CD8-positive, alpha-beta memory T cell (primary cell): Measurements from ENCODE around the gene THSD8. TPM values are rescaled to one million over a fixed set of nuclear protein-coding genes. Genes with fewer than 3 reads are reported as not detected.
A peak's percentile ranks its signal among the peaks of the same experiment; 100 is the strongest.

ENCODE experiments used
- CTCF ChIA-PET: fragments of 350-600 bp; sonication (Branson Sonifier 250); formaldehyde crosslinking; loops from one replicate; lab custom pipeline; 2021; ENCODE audit warnings: antibody characterized with exemption; lab: Charles Lee
- POLR2A ChIA-PET: fragments of 350-600 bp; sonication (Branson Sonifier 250); formaldehyde crosslinking; loops from one replicate; lab custom pipeline; 2021; ENCODE audit warnings: antibody characterized with exemption; lab: Charles Lee
- DNase-seq, 5 donors: peaks; one replicate each; pipeline versions ENCODE4 v3.0.0 to v3.0.0-alpha.2; 2020 to 2022; ENCODE audit warnings: mixed read lengths in 1 of 5
- H3K27ac ChIP-seq: one replicate; pipeline ENCODE4 v1.7.0; 2013; ENCODE audit warnings: low read depth, mild to moderate bottlenecking, low read length, moderate library complexity
- H3K27me3 ChIP-seq: 2 replicates; pipeline ENCODE4 v1.7.0; 2013; ENCODE audit warnings: low read length, mild to moderate bottlenecking; ENCODE audit not compliant: insufficient read depth, poor library complexity, severe bottlenecking
- H3K36me3 ChIP-seq: 2 replicates; pipeline ENCODE4 v1.7.0; 2013; ENCODE audit warnings: mild to moderate bottlenecking, low read length, moderate library complexity; ENCODE audit not compliant: insufficient read depth
- H3K4me1 ChIP-seq: 2 replicates; pipeline ENCODE4 v1.7.0; 2013; ENCODE audit warnings: mild to moderate bottlenecking, low read length, moderate library complexity; ENCODE audit not compliant: insufficient read depth
- H3K4me3 ChIP-seq: 2 replicates; pipeline ENCODE4 v1.7.0; 2013; ENCODE audit warnings: mild to moderate bottlenecking, low read length
- H3K9me3 ChIP-seq: 2 replicates; pipeline ENCODE4 v1.7.0; 2013; ENCODE audit warnings: mild to moderate bottlenecking, low read length
- H3K27ac Mint-ChIP-seq, 8 donors: one replicate each; pipeline ENCODE4 v1.8.0; 2020 to 2021; ENCODE audit warnings: mixed read lengths in 8 of 8, mild to moderate bottlenecking in 6 of 8, inconsistent platforms in 3 of 8, moderate library complexity in 3 of 8
- H3K27me3 Mint-ChIP-seq, 2 donors: one replicate each; pipeline ENCODE4 v1.8.0; 2020 to 2021; ENCODE audit warnings: mixed read lengths in 2 of 2, mild to moderate bottlenecking in 1 of 2, moderate library complexity in 1 of 2
- H3K36me3 Mint-ChIP-seq, 3 donors: one replicate each; pipeline ENCODE4 v1.8.0; 2020 to 2021; ENCODE audit warnings: mixed read lengths in 3 of 3, inconsistent platforms in 1 of 3, mild to moderate bottlenecking in 1 of 3
- H3K4me1 Mint-ChIP-seq, 3 donors: one replicate each; pipeline ENCODE4 v1.8.0; 2020 to 2021; ENCODE audit warnings: mixed read lengths in 3 of 3, inconsistent platforms in 1 of 3, mild to moderate bottlenecking in 1 of 3
- H3K4me3 Mint-ChIP-seq, 7 donors: one replicate each; pipeline ENCODE4 v1.8.0; 2020 to 2021; ENCODE audit warnings: mixed read lengths in 7 of 7, mild to moderate bottlenecking in 6 of 7, moderate library complexity in 4 of 7, inconsistent platforms in 2 of 7
- H3K9me3 Mint-ChIP-seq, 5 donors: one replicate each; pipeline ENCODE4 v1.8.0; 2020 to 2022; ENCODE audit warnings: mixed read lengths in 5 of 5, mild to moderate bottlenecking in 3 of 5, moderate library complexity in 2 of 5, inconsistent platforms in 1 of 5
- polyA plus RNA-seq: library from polyadenylated mRNA; unstranded; fragments of 300-500 nt; fragmentation: Illumina TruSeq; gene quantifications from one replicate; pipeline ENCODE4 v1.2.3, GENCODE V29; 2021
- total RNA-seq, 2 experiments: library from RNA; stranded (reverse); gene quantifications; one replicate each; pipeline ENCODE4 v1.2.3, GENCODE V29; 2021

The THSD8 gene
- total and polyA plus RNA-seq, 3 experiments from 2014 or later = 24.6 to 31.0 TPM; not detected in 1

DNA sequence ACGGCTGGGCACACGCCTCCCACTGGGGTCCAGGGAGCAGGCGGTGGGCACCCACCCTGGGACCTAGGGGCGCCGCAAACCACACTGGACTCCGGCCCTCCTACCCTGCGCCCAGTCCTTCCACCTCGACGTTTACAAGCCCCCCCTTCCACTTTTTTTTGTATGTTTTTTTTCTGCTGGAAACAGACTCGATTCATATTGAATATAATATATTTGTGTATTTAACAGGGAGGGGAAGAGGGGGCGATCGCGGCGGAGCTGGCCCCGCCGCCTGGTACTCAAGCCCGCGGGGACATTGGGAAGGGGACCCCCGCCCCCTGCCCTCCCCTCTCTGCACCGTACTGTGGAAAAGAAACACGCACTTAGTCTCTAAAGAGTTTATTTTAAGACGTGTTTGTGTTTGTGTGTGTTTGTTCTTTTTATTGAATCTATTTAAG is 9.0 kb upstream of the THSD8 start:
- peak overlapping the region; percentile 96 for H3K4me3 ChIP-seq
- peak overlapping the region; percentile 91 to 100 (median 99) for H3K27ac Mint-ChIP-seq
- CTCF ChIA-PET = interaction anchor here (1.0 to 13.7 kb wide), 5 partner anchors 14 to 90 kb away, joined by 3 to 483 read pairs (median 5); partner anchors contain the start of genes HOOK2 and RNASEH2A
- peak in 2 of 5 donors; percentile 58 for DNase-seq
- POLR2A ChIA-PET = interaction anchor here (0.6 to 7.5 kb wide), 20 partner anchors 8 to 729 kb away, joined by 3 to 167 read pairs (median 4); partner anchors contain the start of genes CALR, GCDH, GET3 and HOOK2
- peak overlapping the region; percentile 90 to 100 (median 96) for H3K4me3 Mint-ChIP-seq
- no peaks in the 10 kb centered on the region for H3K9me3 ChIP-seq
- H3K4me1 ChIP-seq = peaks cover 44% of the 10 kb centered on the region
- H3K9me3 Mint-ChIP-seq = peaks cover 0 to 4% (median 2%) of the 10 kb centered on the region in 5 donors
- peak overlapping the region; percentile 99 for H3K27ac ChIP-seq
- H3K4me1 Mint-ChIP-seq = peaks cover 36 to 51% (median 41%) of the 10 kb centered on the region in 3 donors
- H3K27me3 Mint-ChIP-seq = peaks cover 0 to 31% of the 10 kb centered on the region in 2 donors
- H3K36me3 ChIP-seq = peaks cover 4% of the 10 kb centered on the region
- no peaks in the 10 kb centered on the region for H3K27me3 ChIP-seq
- peaks cover 0 to 25% (median 3%) of the 10 kb centered on the region in 3 donors for H3K36me3 Mint-ChIP-seq

DNA sequence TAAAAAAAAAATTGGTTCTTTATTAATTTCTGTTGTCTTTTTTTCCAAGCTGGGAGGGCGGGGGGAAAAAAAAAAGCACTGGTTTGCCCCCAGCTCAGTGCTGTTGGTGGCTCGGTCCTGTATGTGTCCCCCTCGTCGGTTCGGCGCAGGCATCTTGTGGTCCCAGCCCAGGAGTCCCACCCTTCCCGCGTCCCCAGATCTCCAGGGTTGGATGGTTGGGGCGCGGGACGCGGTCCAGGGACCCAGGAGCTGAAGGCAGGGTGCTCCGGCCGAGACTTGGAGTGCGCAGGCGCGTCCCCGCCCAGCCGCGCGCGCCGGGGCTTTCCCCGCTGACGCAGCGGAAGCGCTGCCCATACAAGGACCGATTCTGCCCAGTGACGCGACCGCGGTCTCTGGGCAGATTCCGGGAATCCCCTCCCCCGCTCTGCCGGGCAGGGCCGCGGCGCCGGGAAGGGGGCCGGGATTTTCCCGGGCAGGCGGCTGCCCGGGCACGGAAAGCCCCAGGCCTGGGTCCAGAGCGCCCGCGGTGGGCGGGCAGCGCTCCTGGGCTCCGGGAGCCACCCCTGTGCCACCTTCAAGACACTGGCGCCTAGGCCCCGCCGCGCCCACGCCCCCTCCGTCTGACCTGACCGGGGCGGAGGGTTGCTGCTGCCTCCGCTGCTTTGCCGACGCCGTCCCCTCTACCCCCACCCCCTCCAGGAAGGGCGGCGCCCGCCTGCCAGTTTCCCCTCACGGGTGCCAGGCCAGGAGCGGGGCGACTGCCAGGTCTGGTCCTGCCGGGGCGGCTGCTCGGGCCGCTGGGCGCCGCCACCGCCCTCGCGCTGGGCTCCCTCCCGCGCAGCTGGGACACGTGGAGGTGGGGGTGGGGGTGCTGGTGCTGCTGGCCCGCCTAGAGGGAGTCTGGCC is 8.3 kb upstream of the THSD8 start:
- POLR2A ChIA-PET = interaction anchor here (0.7 to 7.5 kb wide), 14 partner anchors 7 to 631 kb away, joined by 3 to 167 read pairs (median 4); partner anchors contain the start of genes CALR, GET3, PRDX2 and RNASEH2A
- H3K27me3 ChIP-seq = no peaks in the 10 kb centered on the region
- CTCF ChIA-PET = interaction anchor here (1.3 to 13.7 kb wide), 4 partner anchors 13 to 54 kb away, joined by 3 to 483 read pairs (median 166); partner anchors contain the start of genes HOOK2 and RNASEH2A
- peak overlapping the region; percentile 96 for H3K4me3 ChIP-seq
- Mint-ChIP-seq H3K27me3 (peaks cover 0 to 31% of the 10 kb centered on the region in 2 donors), H3K4me1 (peaks cover 36 to 44% (median 41%) of the 10 kb centered on the region in 3 donors), H3K36me3 (peaks cover 0 to 25% (median 4%) of the 10 kb centered on the region in 3 donors), H3K27ac (peak overlapping the region; percentile 91 to 100 (median 99)), H3K9me3 (peaks cover 0 to 4% (median 2%) of the 10 kb centered on the region in 5 donors), H3K4me3 (peak overlapping the region; percentile 90 to 100 (median 96))
- H3K36me3 ChIP-seq = peaks cover 4% of the 10 kb centered on the region
- peak overlapping the region; percentile 99 for H3K27ac ChIP-seq
- peaks cover 42% of the 10 kb centered on the region for H3K4me1 ChIP-seq
- peak; percentile 91 to 98 (median 95) for DNase-seq
- H3K9me3 ChIP-seq = no peaks in the 10 kb centered on the region

- Histone ChIP-seq H3K27ac (peak overlapping the region; percentile 99), H3K36me3 (peaks cover 4% of the 10 kb centered on the region), H3K4me1 (peaks cover 34% of the 10 kb centered on the region), H3K4me3 (peak overlapping the region; percentile 55), H3K9me3 (no peaks in the 10 kb centered on the region), H3K27me3 (no peaks in the 10 kb centered on the region)
- peak in 1 of 5 donors; percentile 54 for DNase-seq
- peak overlapping the region; percentile 91 to 99 (median 96) for H3K27ac Mint-ChIP-seq
- peaks cover 30 to 36% (median 34%) of the 10 kb centered on the region in 3 donors for H3K4me1 Mint-ChIP-seq
- peak overlapping the region; percentile 78 to 100 (median 82) for H3K4me3 Mint-ChIP-seq
- POLR2A ChIA-PET = interaction anchor here (0.6 to 7.5 kb wide), 6 partner anchors 12 to 1831 kb away, joined by 3 to 167 read pairs (median 3); no protein-coding TSS in a partner anchor
- peaks cover 0 to 26% (median 6%) of the 10 kb centered on the region in 3 donors for H3K36me3 Mint-ChIP-seq
- peaks cover 0 to 31% of the 10 kb centered on the region in 2 donors for H3K27me3 Mint-ChIP-seq
- H3K9me3 Mint-ChIP-seq = peaks cover 0 to 4% (median 2%) of the 10 kb centered on the region in 5 donors
- CTCF ChIA-PET = interaction anchor here (2.3 to 13.7 kb wide), 3 partner anchors 18 to 118 kb away, joined by 6 to 483 read pairs (median 326); partner anchors contain the start of gene HOOK2
Observed at GRCh38 chr19:12794196-12794941, 7.5 kb upstream of the THSD8 start.

- Mint-ChIP-seq H3K9me3 (peaks cover 0 to 4% (median 2%) of the 10 kb centered on the region in 5 donors), H3K27me3 (peaks cover 0 to 31% of the 10 kb centered on the region in 2 donors), H3K4me3 (peak overlapping the region in 6 of 7 donors; percentile 78 to 100 (median 84)), H3K27ac (peak overlapping the region; percentile 91 to 99 (median 96)), H3K36me3 (peaks cover 0 to 31% (median 6%) of the 10 kb centered on the region in 3 donors), H3K4me1 (peaks cover 30 to 39% (median 37%) of the 10 kb centered on the region in 3 donors)
- POLR2A ChIA-PET = interaction anchor here (0.6 to 7.5 kb wide), 6 partner anchors 13 to 1832 kb away, joined by 3 to 167 read pairs (median 8); no protein-coding TSS in a partner anchor
- no peak overlapping the region for H3K4me3 ChIP-seq
- peak overlapping the region; percentile 99 for H3K27ac ChIP-seq
- H3K4me1 ChIP-seq = peaks cover 33% of the 10 kb centered on the region
- no peaks in the 10 kb centered on the region for H3K27me3 ChIP-seq
- peaks cover 7% of the 10 kb centered on the region for H3K36me3 ChIP-seq
- H3K9me3 ChIP-seq = no peaks in the 10 kb centered on the region
- CTCF ChIA-PET = interaction anchor here (1.5 to 13.7 kb wide), 5 partner anchors 18 to 119 kb away, joined by 3 to 483 read pairs (median 23); partner anchors contain the start of gene HOOK2
- DNase-seq = no peak
Observed at GRCh38 chr19:12794971-12795381, 6.9 kb upstream of the THSD8 start.

GRCh38 chr19:12796146-12797071 is 5.5 kb upstream of the THSD8 start:
- peaks cover 0 to 29% (median 6%) of the 10 kb centered on the region in 3 donors for H3K36me3 Mint-ChIP-seq
- Histone ChIP-seq H3K27me3 (no peaks in the 10 kb centered on the region), H3K36me3 (peaks cover 11% of the 10 kb centered on the region), H3K27ac (peak overlapping the region; percentile 39), H3K4me1 (peaks cover 39% of the 10 kb centered on the region), H3K4me3 (peak overlapping the region; percentile 56), H3K9me3 (no peaks in the 10 kb centered on the region)
- H3K4me3 Mint-ChIP-seq = peak overlapping the region; percentile 77 to 85 (median 83)
- peak overlapping the region; percentile 82 to 96 (median 93) for H3K27ac Mint-ChIP-seq
- ChIA-PET CTCF (interaction anchor here (0.6 to 13.7 kb wide), 18 partner anchors 9 to 128 kb away, joined by 3 to 483 read pairs (median 4); partner anchors contain the start of genes GCDH, GET3, HOOK2 and RNASEH2A), POLR2A (interaction anchor here (0.8 to 7.5 kb wide), 6 partner anchors 10 to 36 kb away, joined by 3 to 167 read pairs (median 6); partner anchors contain the start of gene RNASEH2A)
- H3K4me1 Mint-ChIP-seq = peaks cover 28 to 42% (median 38%) of the 10 kb centered on the region in 3 donors
- peak; percentile 57 to 82 (median 74) for DNase-seq
- peaks cover 0 to 4% (median 2%) of the 10 kb centered on the region in 5 donors for H3K9me3 Mint-ChIP-seq
- peaks cover 0 to 25% of the 10 kb centered on the region in 2 donors for H3K27me3 Mint-ChIP-seq

- Mint-ChIP-seq H3K9me3 (peaks cover 0 to 4% (median 2%) of the 10 kb centered on the region in 5 donors), H3K4me3 (no peak overlapping the region), H3K36me3 (peaks cover 0 to 26% (median 6%) of the 10 kb centered on the region in 3 donors), H3K4me1 (peaks cover 29 to 46% (median 39%) of the 10 kb centered on the region in 3 donors), H3K27me3 (peaks cover 0 to 21% of the 10 kb centered on the region in 2 donors), H3K27ac (peak overlapping the region in 3 of 8 donors; percentile 46 to 92 (median 70))
- Histone ChIP-seq H3K27ac (peak overlapping the region; percentile 13), H3K27me3 (no peaks in the 10 kb centered on the region), H3K36me3 (peaks cover 11% of the 10 kb centered on the region), H3K4me1 (peaks cover 42% of the 10 kb centered on the region), H3K4me3 (no peak overlapping the region), H3K9me3 (no peaks in the 10 kb centered on the region)
- no peak for DNase-seq
- ChIA-PET POLR2A (interaction anchor here (7.5 kb wide), 1 partner anchor 20 kb away, joined by 167 read pairs; no protein-coding TSS in a partner anchor), CTCF (interaction anchor here (0.6 to 13.7 kb wide), 6 partner anchors 10 to 83 kb away, joined by 3 to 483 read pairs (median 16); partner anchors contain the start of gene HOOK2)
Observed at GRCh38 chr19:12797141-12797587, 4.7 kb upstream of the THSD8 start.
